ENCODE results near the gene NSDHL.
"Not testable (repeated sequence)": the region's sequence is repeated elsewhere in the genome, so short reads cannot be mapped to it uniquely, and the experiment has no call there.

DNA sequence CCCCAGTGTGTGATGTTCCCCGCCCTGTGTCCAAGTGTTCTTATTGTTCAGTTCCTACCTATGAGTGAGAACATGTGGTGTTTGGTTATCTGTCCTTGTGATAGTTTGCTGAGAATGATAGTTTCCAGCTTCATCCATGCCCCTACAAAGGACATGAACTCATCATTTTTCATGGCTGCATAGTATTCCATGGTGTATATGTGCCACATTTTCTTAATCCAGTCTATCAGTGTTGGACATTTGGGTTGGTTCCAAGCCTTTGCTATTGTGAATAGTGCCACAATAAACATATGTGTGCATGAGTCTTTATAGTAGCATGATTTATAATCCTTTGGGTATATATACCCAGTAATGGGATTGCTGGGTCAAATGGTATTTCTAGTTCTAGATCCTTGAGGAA is 4.6 kb downstream of the NSDHL start:
- TF ChIP-seq, protein P1, sequence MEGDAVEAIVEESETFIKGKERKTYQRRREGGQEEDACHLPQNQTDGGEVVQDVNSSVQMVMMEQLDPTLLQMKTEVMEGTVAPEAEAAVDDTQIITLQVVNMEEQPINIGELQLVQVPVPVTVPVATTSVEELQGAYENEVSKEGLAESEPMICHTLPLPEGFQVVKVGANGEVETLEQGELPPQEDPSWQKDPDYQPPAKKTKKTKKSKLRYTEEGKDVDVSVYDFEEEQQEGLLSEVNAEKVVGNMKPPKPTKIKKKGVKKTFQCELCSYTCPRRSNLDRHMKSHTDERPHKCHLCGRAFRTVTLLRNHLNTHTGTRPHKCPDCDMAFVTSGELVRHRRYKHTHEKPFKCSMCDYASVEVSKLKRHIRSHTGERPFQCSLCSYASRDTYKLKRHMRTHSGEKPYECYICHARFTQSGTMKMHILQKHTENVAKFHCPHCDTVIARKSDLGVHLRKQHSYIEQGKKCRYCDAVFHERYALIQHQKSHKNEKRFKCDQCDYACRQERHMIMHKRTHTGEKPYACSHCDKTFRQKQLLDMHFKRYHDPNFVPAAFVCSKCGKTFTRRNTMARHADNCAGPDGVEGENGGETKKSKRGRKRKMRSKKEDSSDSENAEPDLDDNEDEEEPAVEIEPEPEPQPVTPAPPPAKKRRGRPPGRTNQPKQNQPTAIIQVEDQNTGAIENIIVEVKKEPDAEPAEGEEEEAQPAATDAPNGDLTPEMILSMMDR (IDR thresholded peaks at IDR 0.05): not testable (repeated sequence)
- not testable (repeated sequence) for TF ChIP-seq POLR2A (IDR thresholded peaks at IDR 0.05)

Data from testis (tissue), 2 donors.